Upper lobe of left lung (tissue), 4 donors: ENCODE results near the gene ADCY9.

Source experiments
- POLR2A ChIP-seq, 4 donors: fragments of 450-650 bp; IDR thresholded peaks; one replicate each; pipeline ENCODE4 v1.5.1; 2016 to 2017; ENCODE audit warnings: antibody characterized with exemption in 4 of 4, mild to moderate bottlenecking in 2 of 4
- POLR2AphosphoS5 ChIP-seq, 2 donors: sonication (generic); formaldehyde crosslinking; IDR thresholded peaks; one replicate each; pipeline ENCODE4 v1.5.1; 2017; ENCODE audit warnings: antibody characterized with exemption in 2 of 2
- TF ChIP-seq, protein P1 (sequence below), 6 experiments: fragments of 450-650 bp in 4 of 6; fragments of 200-600 bp in 2 of 6; sonication (generic) in 2 of 6; IDR thresholded peaks; one replicate each; pipeline ENCODE4 v1.5.1; 2016 to 2019; ENCODE audit warnings: antibody characterized with exemption in 6 of 6

GRCh38 chr16:4111748-4112696 lies 4.2 kb downstream of the ADCY9 start:
- TF ChIP-seq, protein P1, sequence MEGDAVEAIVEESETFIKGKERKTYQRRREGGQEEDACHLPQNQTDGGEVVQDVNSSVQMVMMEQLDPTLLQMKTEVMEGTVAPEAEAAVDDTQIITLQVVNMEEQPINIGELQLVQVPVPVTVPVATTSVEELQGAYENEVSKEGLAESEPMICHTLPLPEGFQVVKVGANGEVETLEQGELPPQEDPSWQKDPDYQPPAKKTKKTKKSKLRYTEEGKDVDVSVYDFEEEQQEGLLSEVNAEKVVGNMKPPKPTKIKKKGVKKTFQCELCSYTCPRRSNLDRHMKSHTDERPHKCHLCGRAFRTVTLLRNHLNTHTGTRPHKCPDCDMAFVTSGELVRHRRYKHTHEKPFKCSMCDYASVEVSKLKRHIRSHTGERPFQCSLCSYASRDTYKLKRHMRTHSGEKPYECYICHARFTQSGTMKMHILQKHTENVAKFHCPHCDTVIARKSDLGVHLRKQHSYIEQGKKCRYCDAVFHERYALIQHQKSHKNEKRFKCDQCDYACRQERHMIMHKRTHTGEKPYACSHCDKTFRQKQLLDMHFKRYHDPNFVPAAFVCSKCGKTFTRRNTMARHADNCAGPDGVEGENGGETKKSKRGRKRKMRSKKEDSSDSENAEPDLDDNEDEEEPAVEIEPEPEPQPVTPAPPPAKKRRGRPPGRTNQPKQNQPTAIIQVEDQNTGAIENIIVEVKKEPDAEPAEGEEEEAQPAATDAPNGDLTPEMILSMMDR (IDR thresholded peaks at IDR 0.05), result no peak
- TF ChIP-seq POLR2A (IDR thresholded peaks at IDR 0.05) (no peak), POLR2AphosphoS5 (IDR thresholded peaks at IDR 0.05) (no peak)
